Suprapubic skin (tissue), 4 donors: Measurements from ENCODE around the gene FASTKD3. TPM values are rescaled to one million over a fixed set of nuclear protein-coding genes. Genes with fewer than 3 reads are reported as not detected.

Experiments
- DNase-seq, 2 donors: peaks; one replicate each; pipeline ENCODE4 v3.0.0-alpha.2; 2019; ENCODE audit warnings: low spot score in 2 of 2
- H3K27ac ChIP-seq: fragments of 200-600 bp; sonication (generic); one replicate; pipeline ENCODE4 v1.5.1; 2019
- H3K27me3 ChIP-seq: fragments of 200-600 bp; sonication (generic); one replicate; pipeline ENCODE4 v1.5.1; 2019
- H3K36me3 ChIP-seq: fragments of 200-600 bp; sonication (generic); one replicate; pipeline ENCODE4 v1.5.1; 2019
- H3K4me1 ChIP-seq: fragments of 200-600 bp; sonication (generic); one replicate; pipeline ENCODE4 v1.5.1; 2019
- H3K4me3 ChIP-seq: fragments of 200-600 bp; sonication (generic); one replicate; pipeline ENCODE4 v1.5.1; 2019; ENCODE audit warnings: mild to moderate bottlenecking
- H3K9me3 ChIP-seq: fragments of 200-600 bp; sonication (generic); one replicate; pipeline ENCODE4 v1.5.1; 2019
- EP300 ChIP-seq: sonication (generic); formaldehyde crosslinking; IDR thresholded peaks from one replicate; pipeline ENCODE4 v1.6.1; 2017; ENCODE audit warnings: antibody characterized with exemption
- POLR2A ChIP-seq, 2 donors: fragments of 450-650 bp; IDR thresholded peaks; one replicate each; pipeline ENCODE4 v1.6.1; 2017; ENCODE audit warnings: antibody characterized with exemption in 2 of 2, mild to moderate bottlenecking in 2 of 2, moderate library complexity in 2 of 2
- POLR2AphosphoS5 ChIP-seq, 3 donors: sonication (generic); formaldehyde crosslinking; IDR thresholded peaks; one replicate each; pipeline ENCODE4 v1.6.1; 2017; ENCODE audit warnings: antibody characterized with exemption in 3 of 3
- whole genome bisulfite sequencing: methylation state at CpG from one replicate; pipeline ENCODE4 v1.1.5; 2018; 5-methylcytosine and 5-hydroxymethylcytosine counted together
- total RNA-seq, 4 donors: library from RNA; depleted of rRNA; stranded (reverse); fragments of >200 nt; gene quantifications; one replicate each; pipeline ENCODE4 v1.1.0, GENCODE V29; 2016
- TF ChIP-seq, protein P1 (sequence below), 2 donors: fragments of 200-600 bp in 1 of 2; fragments of 450-650 bp in 1 of 2; sonication (generic) in 1 of 2; IDR thresholded peaks; one replicate each; pipeline ENCODE4 v1.5.1; 2016 to 2019; ENCODE audit warnings: antibody characterized with exemption in 2 of 2, mild to moderate bottlenecking in 1 of 2, moderate library complexity in 1 of 2

The FASTKD3 gene
- total RNA-seq, 4 donors from 2014 or later = 7.6 to 13.7 (median 10.1) TPM

GRCh38 chr5:7872517-7873130, 3.8 kb upstream of the FASTKD3 start:
- no peak for TF ChIP-seq POLR2AphosphoS5 (IDR thresholded peaks at IDR 0.05)
- TF ChIP-seq EP300 = no peak
- TF ChIP-seq, protein P1, sequence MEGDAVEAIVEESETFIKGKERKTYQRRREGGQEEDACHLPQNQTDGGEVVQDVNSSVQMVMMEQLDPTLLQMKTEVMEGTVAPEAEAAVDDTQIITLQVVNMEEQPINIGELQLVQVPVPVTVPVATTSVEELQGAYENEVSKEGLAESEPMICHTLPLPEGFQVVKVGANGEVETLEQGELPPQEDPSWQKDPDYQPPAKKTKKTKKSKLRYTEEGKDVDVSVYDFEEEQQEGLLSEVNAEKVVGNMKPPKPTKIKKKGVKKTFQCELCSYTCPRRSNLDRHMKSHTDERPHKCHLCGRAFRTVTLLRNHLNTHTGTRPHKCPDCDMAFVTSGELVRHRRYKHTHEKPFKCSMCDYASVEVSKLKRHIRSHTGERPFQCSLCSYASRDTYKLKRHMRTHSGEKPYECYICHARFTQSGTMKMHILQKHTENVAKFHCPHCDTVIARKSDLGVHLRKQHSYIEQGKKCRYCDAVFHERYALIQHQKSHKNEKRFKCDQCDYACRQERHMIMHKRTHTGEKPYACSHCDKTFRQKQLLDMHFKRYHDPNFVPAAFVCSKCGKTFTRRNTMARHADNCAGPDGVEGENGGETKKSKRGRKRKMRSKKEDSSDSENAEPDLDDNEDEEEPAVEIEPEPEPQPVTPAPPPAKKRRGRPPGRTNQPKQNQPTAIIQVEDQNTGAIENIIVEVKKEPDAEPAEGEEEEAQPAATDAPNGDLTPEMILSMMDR (IDR thresholded peaks at IDR 0.05) = no peak
- Histone ChIP-seq H3K27ac (no peak overlapping the region), H3K9me3 (no peaks in the 10 kb centered on the region), H3K36me3 (peaks cover 24% of the 10 kb centered on the region), H3K27me3 (no peaks in the 10 kb centered on the region), H3K4me3 (no peak overlapping the region), H3K4me1 (peaks cover 28% of the 10 kb centered on the region)
- DNase-seq = no peak
- 72% methylated on average over 4 of the region's 4 CpGs for WGBS

- no peak overlapping the region for H3K27ac ChIP-seq
- H3K27me3 ChIP-seq = no peaks in the 10 kb centered on the region
- H3K4me3 ChIP-seq = no peak overlapping the region
- no peak for DNase-seq
- WGBS = 77% methylated on average over 2 of the region's 2 CpGs
- H3K9me3 ChIP-seq = no peaks in the 10 kb centered on the region
- TF ChIP-seq, protein P1 (IDR thresholded peaks at IDR 0.05) = no peak
- TF ChIP-seq POLR2AphosphoS5 (IDR thresholded peaks at IDR 0.05) (no peak), EP300 (no peak)
- peaks cover 31% of the 10 kb centered on the region for H3K4me1 ChIP-seq
- peaks cover 18% of the 10 kb centered on the region for H3K36me3 ChIP-seq
These were observed 2.8 kb upstream of the FASTKD3 start for GRCh38 chr5:7871653-7872052.

- WGBS = 1% methylated on average over 20 of the region's 41 CpGs
- DNase-seq = no peak
- H3K9me3 ChIP-seq = no peaks in the 10 kb centered on the region
- H3K4me1 ChIP-seq = peaks cover 31% of the 10 kb centered on the region
- peaks cover 3% of the 10 kb centered on the region for H3K36me3 ChIP-seq
- peak overlapping the region; percentile 81 for H3K27ac ChIP-seq
- TF ChIP-seq EP300 (no peak), POLR2AphosphoS5 (IDR thresholded peaks at IDR 0.05) (no peak)
- TF ChIP-seq, protein P1 (IDR thresholded peaks at IDR 0.05) = no peak
- peak overlapping the region; percentile 89 for H3K4me3 ChIP-seq
- no peaks in the 10 kb centered on the region for H3K27me3 ChIP-seq
These were observed 774 bp upstream of the FASTKD3 start for GRCh38 chr5:7869474-7870136.

DNA sequence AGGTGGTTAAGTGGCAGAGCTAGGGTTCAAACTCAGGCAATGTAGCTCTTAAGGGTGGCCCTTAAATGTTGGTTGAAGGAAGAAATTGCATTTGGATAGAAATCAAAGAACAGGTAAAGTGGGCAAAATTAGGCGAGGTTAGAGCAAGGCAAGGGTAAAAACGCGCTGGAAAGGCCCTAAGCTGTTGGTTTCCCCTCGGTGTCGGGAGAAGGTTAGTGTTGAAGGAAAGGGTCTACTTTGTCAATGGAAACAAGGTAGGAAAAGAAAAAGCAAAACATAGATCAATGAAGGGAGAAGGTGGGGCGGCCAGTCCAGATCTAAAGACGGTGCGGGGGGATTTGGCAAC, 431 bp downstream of the FASTKD3 start:
- WGBS = under 1% methylated on average over 8 of the region's 8 CpGs
- TF ChIP-seq, protein P1 (IDR thresholded peaks at IDR 0.05) = no peak
- TF ChIP-seq POLR2A (IDR thresholded peaks at IDR 0.05) (no peak), EP300 (no peak), POLR2AphosphoS5 (IDR thresholded peaks at IDR 0.05) (no peak)
- Histone ChIP-seq H3K9me3 (no peaks in the 10 kb centered on the region), H3K27ac (peak overlapping the region; percentile 81), H3K36me3 (peaks cover 11% of the 10 kb centered on the region), H3K4me1 (peaks cover 31% of the 10 kb centered on the region), H3K4me3 (peak overlapping the region; percentile 89), H3K27me3 (no peaks in the 10 kb centered on the region)
- no peak for DNase-seq

GRCh38 chr5:7867260-7867659, 1.6 kb downstream of the FASTKD3 start:
- WGBS = 69% methylated on average over 3 of the region's 3 CpGs
- H3K27me3 ChIP-seq = no peaks in the 10 kb centered on the region
- DNase-seq = no peak
- H3K4me1 ChIP-seq = peaks cover 31% of the 10 kb centered on the region
- TF ChIP-seq POLR2AphosphoS5 (IDR thresholded peaks at IDR 0.05) (no peak), POLR2A (IDR thresholded peaks at IDR 0.05) (no peak), EP300 (no peak)
- TF ChIP-seq, protein P1 (IDR thresholded peaks at IDR 0.05) = no peak
- H3K9me3 ChIP-seq = no peaks in the 10 kb centered on the region
- H3K27ac ChIP-seq = no peak overlapping the region
- peaks cover 14% of the 10 kb centered on the region for H3K36me3 ChIP-seq
- no peak overlapping the region for H3K4me3 ChIP-seq
